Astrocyte (in vitro differentiated cells and primary cell): ENCODE measurements around the gene SV2C. TPM values are rescaled to one million over a fixed set of nuclear protein-coding genes. Genes with fewer than 3 reads are reported as not detected.

Experiments
- DNase-seq: peaks from one replicate; pipeline ENCODE4 v3.0.0-alpha.2; 2010; ENCODE audit warnings: low read depth
- FAIRE-seq: peaks from 2 replicates; lab custom pipeline; 2011; peaks lifted over from hg19 to GRCh38; lab: Jason Lieb, UNC
- H2AFZ ChIP-seq: 2 replicates; pipeline ENCODE4 v1.6.0; 2012; ENCODE audit warnings: low read depth, low read length, inconsistent platforms
- H3K27ac ChIP-seq: 2 replicates; pipeline ENCODE4 v1.5.1; 2011; ENCODE audit warnings: low read depth, low read length, inconsistent platforms
- H3K27me3 ChIP-seq: 2 replicates; pipeline ENCODE4 v1.6.0; 2011; ENCODE audit warnings: low read length, inconsistent platforms; ENCODE audit not compliant: insufficient read depth
- H3K36me3 ChIP-seq: 2 replicates; pipeline ENCODE4 v1.5.1; 2011; ENCODE audit warnings: low read length, inconsistent platforms; ENCODE audit not compliant: insufficient read depth
- H3K4me1 ChIP-seq: 2 replicates; pipeline ENCODE4 v1.5.1; 2011; ENCODE audit warnings: low read length, inconsistent platforms; ENCODE audit not compliant: insufficient read depth
- H3K4me2 ChIP-seq: 2 replicates; pipeline ENCODE4 v1.6.0; 2012; ENCODE audit warnings: low read length, inconsistent platforms
- H3K4me3 ChIP-seq: 2 replicates; pipeline ENCODE4 v1.5.1; 2011; ENCODE audit warnings: low read depth, mild to moderate bottlenecking, low read length, inconsistent platforms; ENCODE audit not compliant: insufficient read depth
- H3K79me2 ChIP-seq: 2 replicates; pipeline ENCODE4 v1.6.0; 2012; ENCODE audit warnings: mild to moderate bottlenecking, low read length, inconsistent platforms; ENCODE audit not compliant: insufficient read depth
- H3K9ac ChIP-seq: 2 replicates; pipeline ENCODE4 v1.6.0; 2012; ENCODE audit warnings: mild to moderate bottlenecking, low read length, inconsistent platforms
- H3K9me3 ChIP-seq: 2 replicates; pipeline ENCODE4 v1.5.1; 2012; ENCODE audit warnings: low read depth, mild to moderate bottlenecking, low read length, inconsistent platforms; ENCODE audit not compliant: insufficient read depth
- H4K20me1 ChIP-seq: 2 replicates; pipeline ENCODE4 v1.6.0; 2012; ENCODE audit warnings: low read length, inconsistent platforms; ENCODE audit not compliant: insufficient read depth
- H3K27ac Mint-ChIP-seq: one replicate; pipeline ENCODE4 v1.8.0; 2021; ENCODE audit warnings: mild to moderate bottlenecking, mixed read lengths; ENCODE audit not compliant: unreplicated experiment
- H3K27me3 Mint-ChIP-seq: one replicate; pipeline ENCODE4 v1.8.0; 2021; ENCODE audit warnings: low read depth, mixed read lengths; ENCODE audit not compliant: unreplicated experiment
- H3K36me3 Mint-ChIP-seq: one replicate; pipeline ENCODE4 v1.8.0; 2021; ENCODE audit warnings: low read depth, mixed read lengths; ENCODE audit not compliant: unreplicated experiment
- H3K4me1 Mint-ChIP-seq: one replicate; pipeline ENCODE4 v1.8.0; 2021; ENCODE audit warnings: low read depth, mixed read lengths; ENCODE audit not compliant: unreplicated experiment
- H3K4me3 Mint-ChIP-seq: one replicate; pipeline ENCODE4 v1.8.0; 2021; ENCODE audit warnings: mild to moderate bottlenecking, moderate library complexity, mixed read lengths; ENCODE audit not compliant: unreplicated experiment
- H3K9me3 Mint-ChIP-seq: one replicate; pipeline ENCODE4 v1.8.0; 2021; ENCODE audit warnings: mild to moderate bottlenecking, mixed read lengths; ENCODE audit not compliant: unreplicated experiment
- CTCF ChIP-seq: IDR thresholded peaks from 2 replicates; pipeline ENCODE4 v1.5.1; 2011; ENCODE audit warnings: low read depth, mild to moderate bottlenecking, inconsistent platforms, low read length, moderate library complexity; ENCODE audit not compliant: insufficient read depth
- EZH2 ChIP-seq: IDR thresholded peaks from 2 replicates; pipeline ENCODE4 v1.6.1; 2012; ENCODE audit warnings: mild to moderate bottlenecking, low read length, inconsistent platforms; ENCODE audit not compliant: insufficient read depth
- total RNA-seq: library from RNA; stranded (reverse); gene quantifications from 2 replicates; pipeline ENCODE4 v1.2.1, GENCODE V29; 2021

Gene SV2C
- total RNA-seq, 1 donor from 2014 or later, result 0.05 TPM

DNA sequence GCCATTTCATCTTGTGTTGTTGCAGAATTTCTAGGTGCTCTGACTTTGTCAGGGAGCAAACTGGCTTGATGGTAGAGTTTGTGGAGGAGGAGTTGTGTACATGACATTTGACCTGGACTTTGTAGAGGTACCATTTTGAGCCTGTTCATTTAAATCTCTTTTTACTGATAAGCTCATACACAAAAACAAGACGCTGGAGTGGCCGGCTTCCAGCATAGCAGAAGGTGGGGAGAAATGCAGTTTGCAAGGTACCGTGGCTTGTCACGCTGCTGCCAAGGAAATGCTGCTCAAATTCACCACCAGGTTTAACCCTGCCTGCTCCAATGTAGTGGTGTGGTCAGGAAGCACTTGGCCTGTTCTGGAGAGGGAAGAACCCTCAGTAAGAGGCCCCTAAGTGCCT is 301.0 kb downstream of the SV2C start:
- H3K27ac Mint-ChIP-seq, result no peak overlapping the region
- Histone ChIP-seq H2AFZ (no peak overlapping the region), H4K20me1 (no peaks in the 10 kb centered on the region), H3K9ac (no peak overlapping the region), H3K36me3 (no peaks in the 10 kb centered on the region), H3K27me3 (no peaks in the 10 kb centered on the region), H3K4me3 (no peak overlapping the region), H3K9me3 (no peaks in the 10 kb centered on the region), H3K79me2 (no peaks in the 10 kb centered on the region), H3K4me1 (no peaks in the 10 kb centered on the region), H3K4me2 (no peak overlapping the region), H3K27ac (no peak overlapping the region)
- DNase-seq (no peak), FAIRE-seq (no peak)
- no peaks in the 10 kb centered on the region for H3K36me3 Mint-ChIP-seq
- TF ChIP-seq CTCF (no peak), EZH2 (no peak)
- peaks cover 3% of the 10 kb centered on the region for H3K4me1 Mint-ChIP-seq
- H3K4me3 Mint-ChIP-seq, result no peak overlapping the region
- peaks cover 8% of the 10 kb centered on the region for H3K27me3 Mint-ChIP-seq
- H3K9me3 Mint-ChIP-seq, result no peaks in the 10 kb centered on the region

DNA sequence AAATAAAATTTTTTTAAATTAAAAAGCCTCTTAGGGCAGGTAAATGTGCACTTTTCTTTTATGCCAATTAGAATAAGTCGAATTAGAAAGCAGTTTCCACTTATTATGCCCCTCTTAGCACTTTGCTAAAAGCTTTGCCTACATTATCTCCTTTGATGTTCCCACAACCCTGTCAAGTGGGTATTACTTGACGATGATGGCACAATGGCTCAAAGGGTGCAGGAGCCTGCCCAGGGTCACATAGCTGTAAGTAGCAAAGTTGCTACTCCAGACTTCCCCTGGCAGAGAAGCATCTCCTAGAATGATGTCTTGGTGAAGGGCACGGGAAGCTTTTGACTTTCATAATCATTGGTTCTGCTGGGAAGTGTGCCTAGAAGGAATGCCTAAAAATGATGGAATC is 301.5 kb downstream of the SV2C start:
- Histone ChIP-seq H3K4me3 (no peak overlapping the region), H3K36me3 (no peaks in the 10 kb centered on the region), H3K9me3 (no peaks in the 10 kb centered on the region), H3K79me2 (no peaks in the 10 kb centered on the region), H3K27me3 (no peaks in the 10 kb centered on the region), H3K4me1 (no peaks in the 10 kb centered on the region), H3K9ac (no peak overlapping the region), H3K4me2 (no peak overlapping the region), H2AFZ (no peak overlapping the region), H3K27ac (no peak overlapping the region), H4K20me1 (no peaks in the 10 kb centered on the region)
- DNase-seq (no peak), FAIRE-seq (no peak)
- H3K4me1 Mint-ChIP-seq, result peaks cover under 1% of the 10 kb centered on the region
- H3K4me3 Mint-ChIP-seq, result no peak overlapping the region
- H3K36me3 Mint-ChIP-seq, result no peaks in the 10 kb centered on the region
- peaks cover 8% of the 10 kb centered on the region for H3K27me3 Mint-ChIP-seq
- no peak overlapping the region for H3K27ac Mint-ChIP-seq
- TF ChIP-seq EZH2 (no peak), CTCF (no peak)
- H3K9me3 Mint-ChIP-seq, result no peaks in the 10 kb centered on the region

- no peak overlapping the region for H3K27ac Mint-ChIP-seq
- Histone ChIP-seq H4K20me1 (no peaks in the 10 kb centered on the region), H3K9ac (no peak overlapping the region), H3K27ac (no peak overlapping the region), H3K4me1 (no peaks in the 10 kb centered on the region), H3K36me3 (no peaks in the 10 kb centered on the region), H3K4me3 (no peak overlapping the region), H2AFZ (no peak overlapping the region), H3K27me3 (no peaks in the 10 kb centered on the region), H3K79me2 (no peaks in the 10 kb centered on the region), H3K4me2 (no peak overlapping the region), H3K9me3 (no peaks in the 10 kb centered on the region)
- peaks cover 8% of the 10 kb centered on the region for H3K27me3 Mint-ChIP-seq
- no peaks in the 10 kb centered on the region for H3K36me3 Mint-ChIP-seq
- TF ChIP-seq CTCF (no peak), EZH2 (no peak)
- FAIRE-seq (no peak), DNase-seq (no peak)
- no peak overlapping the region for H3K4me3 Mint-ChIP-seq
- H3K9me3 Mint-ChIP-seq, result no peaks in the 10 kb centered on the region
- H3K4me1 Mint-ChIP-seq, result peaks cover 4% of the 10 kb centered on the region
These were observed 302.4 kb downstream of the SV2C start for GRCh38 chr5:76385540-76385939.
